ENCODE measurements around the gene VPS16.

GRCh38 chr20:2889209-2889608 lies 48.7 kb downstream of the VPS16 start:
- TF ChIP-seq CTCF (IDR thresholded peaks at IDR 0.05) = no peak
- TF ChIP-seq POLR2A (IDR thresholded peaks at IDR 0.05) = no peak
